K562 (cell line): Measurements from ENCODE around the gene KCTD19. TPM values are rescaled to one million over a fixed set of nuclear protein-coding genes. Genes with fewer than 3 reads are reported as not detected.
A peak's percentile ranks its signal among the peaks of the same experiment; 100 is the strongest.

ENCODE experiments used
- ARID3B ChIP-seq: fragments of 250-450 bp; sonication (Bioruptor Pico); IDR thresholded peaks from 2 replicates; pipeline ENCODE4 v1.4.0; 2020; ENCODE audit warnings: borderline replicate concordance
- CHD7 ChIP-seq: fragments of 200-600 bp; sonication (generic); IDR thresholded peaks from one replicate; pipeline ENCODE4 v1.6.1; 2012; ENCODE audit warnings: mild to moderate bottlenecking, low read depth, low read length, inconsistent platforms
- DPF2 ChIP-seq: fragments of 450-650 bp; IDR thresholded peaks from 2 replicates; pipeline ENCODE4 v1.6.1; 2016
- ESRRB ChIP-seq: fragments of 250-450 bp; sonication (Bioruptor Pico); IDR thresholded peaks from 2 replicates; pipeline ENCODE4 v1.5.0; 2020; ENCODE audit warnings: mild to moderate bottlenecking, moderate library complexity, borderline replicate concordance
- HEY1 ChIP-seq: fragments of 250-450 bp; sonication (Bioruptor Pico); IDR thresholded peaks from 2 replicates; pipeline ENCODE4 v1.5.0; 2020; ENCODE audit warnings: mild to moderate bottlenecking, moderate library complexity, borderline replicate concordance
- MTA2 ChIP-seq: fragments of 450-650 bp; IDR thresholded peaks from 2 replicates; pipeline ENCODE4 v1.6.1; 2016; ENCODE audit warnings: low read depth
- SMC3 ChIP-seq: conservative IDR thresholded peaks from 2 replicates; pipeline ENCODE4 v1.6.1; 2011; ENCODE audit warnings: low read depth, low read length, improper control_type of control experiment; ENCODE audit not compliant: insufficient read depth
- ZFX ChIP-seq: sonication (generic); formaldehyde crosslinking; IDR thresholded peaks from 2 replicates; pipeline ENCODE4 v1.8.0; 2022; ENCODE audit warnings: mild to moderate bottlenecking, missing genetic modification reagents, moderate library complexity
- ZNF639 ChIP-seq, 2 experiments: fragments of 200-800 bp in 1 of 2; sonication (Bioruptor generic) in 1 of 2; sonication (generic) in 1 of 2; formaldehyde crosslinking in 1 of 2; IDR thresholded peaks in 1 of 2; conservative IDR thresholded peaks in 1 of 2; 2 replicates each; pipeline versions ENCODE4 v1.5.0 to v1.6.1; 2016 to 2020; ENCODE audit warnings: missing compliant biosample characterization in 1 of 2, missing genetic modification characterization in 1 of 2, missing genetic modification reagents in 1 of 2
- polyA plus RNA-seq, 8 experiments: library from polyadenylated mRNA; depleted of rRNA in 4 of 8; stranded (reverse) in 5 of 8; unstranded in 3 of 8; fragments of >200 nt; fragmentation: Nextera tagmentation in 2 of 8; fragmentation: Illumina TruSeq in 1 of 8; extraction: Ambion mirVana in 2 of 8; extraction: Trizol in 1 of 8; gene quantifications; 2 replicates each; pipeline versions ENCODE4 v1.2.1 to v1.2.3, GENCODE V29; 2011 to 2014; ENCODE audit warnings: inconsistent platforms in 1 of 8, missing spikeins in 1 of 8
- total RNA-seq, 7 experiments: library from RNA; depleted of rRNA in 6 of 7; stranded (reverse); fragments of >200 nt in 6 of 7; fragmentation: Illumina TruSeq in 2 of 7; extraction: Trizol in 2 of 7; gene quantifications; 2 replicates each; pipeline versions ENCODE4 v1.2.1 to v1.2.3, GENCODE V29; 2011 to 2021; ENCODE audit warnings: low replicate concordance in 1 of 7

The KCTD19 gene
- total and polyA plus RNA-seq, 9 of the 15 experiments (the other 6 are each of a cell fraction or from before 2014, with no cell fraction given), result 0.03 to 0.91 (median 0.22) TPM; not detected in 2

GRCh38 chr16:67326472-67327309, at the start of gene KCTD19, which contains the start of gene LRRC36 (continued):
- TF ChIP-seq CHD7 (no peak), ZNF639 (CRISPR knock-in tag; conservative IDR thresholded peaks at IDR 0.05 in 1 of 2, IDR thresholded peaks at IDR 0.05 in 1 of 2) (no peak), ARID3B (no peak), ESRRB (no peak), SMC3 (peak; percentile 38), HEY1 (CRISPR knock-in tag) (no peak), MTA2 (no peak), DPF2 (0 out of 2 replicates have a peak, but pooled peaks have one; percentile 0), ZFX (no peak)
